Gastrocnemius medialis (tissue), 4 donors: ENCODE data around the gene COA8. TPM values are rescaled to one million over a fixed set of nuclear protein-coding genes. Genes with fewer than 3 reads are reported as not detected.
"Not testable (repeated sequence)": the region's sequence is repeated elsewhere in the genome, so short reads cannot be mapped to it uniquely, and the experiment has no call there.

Source experiments
- ATAC-seq, 2 donors: fragments of 150-250 bp; one replicate each; pipeline ENCODE4 v1.9.1; 2016
- DNase-seq, 2 donors: peaks; one replicate each; pipeline ENCODE4 v3.0.0-alpha.2; 2019
- H3K27ac ChIP-seq, 4 donors: fragments of 200-600 bp; sonication (generic); 1 replicate in 1 of 4; 2 replicates in 3 of 4; pipeline ENCODE4 v1.5.1; 2016 to 2018; ENCODE audit warnings: mild to moderate bottlenecking in 2 of 4, moderate library complexity in 1 of 4
- H3K27me3 ChIP-seq, 3 donors: fragments of 200-600 bp; sonication (generic) in 2 of 3; 1 replicate in 1 of 3; 2 replicates in 2 of 3; pipeline versions ENCODE4 v1.5.1 to v1.6.0; 2016 to 2019; ENCODE audit warnings: mild to moderate bottlenecking in 1 of 3, moderate library complexity in 1 of 3
- H3K36me3 ChIP-seq, 2 donors: fragments of 200-600 bp; sonication (generic) in 1 of 2; one replicate each; pipeline ENCODE4 v1.5.1; 2017 to 2018
- H3K4me1 ChIP-seq, 2 donors: fragments of 200-600 bp; sonication (generic) in 1 of 2; one replicate each; pipeline ENCODE4 v1.5.1; 2016 to 2017; ENCODE audit warnings: mild to moderate bottlenecking in 2 of 2
- H3K4me3 ChIP-seq, 4 donors: fragments of 200-600 bp; sonication (generic) in 3 of 4; 1 replicate in 1 of 4; 2 replicates in 3 of 4; pipeline ENCODE4 v1.5.1; 2016 to 2019; ENCODE audit warnings: mild to moderate bottlenecking in 2 of 4
- H3K9me3 ChIP-seq, 3 donors: fragments of 200-600 bp; sonication (generic) in 2 of 3; 1 replicate in 1 of 3; 2 replicates in 2 of 3; pipeline ENCODE4 v1.5.1; 2016 to 2019
- CTCF ChIP-seq, 5 experiments: fragments of 450-650 bp in 3 of 5; fragments of 200-600 bp in 2 of 5; sonication (generic) in 2 of 5; IDR thresholded peaks in 4 of 5; conservative IDR thresholded peaks in 1 of 5; 1 replicate in 4 of 5; 2 replicates in 1 of 5; pipeline ENCODE4 v1.5.1; 2016 to 2019; ENCODE audit warnings: antibody characterized with exemption in 5 of 5, mild to moderate bottlenecking in 3 of 5, moderate library complexity in 3 of 5
- POLR2A ChIP-seq, 2 donors: fragments of 450-650 bp; IDR thresholded peaks; one replicate each; pipeline ENCODE4 v1.6.1; 2017; ENCODE audit warnings: antibody characterized with exemption in 2 of 2, mild to moderate bottlenecking in 2 of 2, moderate library complexity in 2 of 2
- in situ Hi-C, 4 donors: fragments of 200-750 bp; cut with MboI; loops; one replicate each; pipeline versions ENCODE4 v1.15.0 to v1.8.0; 2017; ENCODE audit warnings: low sequenced_read_pairs in 4 of 4
- intact Hi-C: fragments of 100-400 bp; cut with DNase I; formaldehyde crosslinking; loops from one replicate; pipeline ENCODE4 v1.15.1; 2023; ENCODE audit warnings: low total_unique reads
- total RNA-seq, 4 donors: library from RNA; depleted of rRNA; stranded (reverse); fragments of >200 nt; gene quantifications; one replicate each; pipeline versions ENCODE4 v1.1.0 to v1.2.3, GENCODE V29; 2016

COA8 gene
- total RNA-seq, 4 donors from 2014 or later: 56.7 to 111 (median 71.7) TPM

DNA sequence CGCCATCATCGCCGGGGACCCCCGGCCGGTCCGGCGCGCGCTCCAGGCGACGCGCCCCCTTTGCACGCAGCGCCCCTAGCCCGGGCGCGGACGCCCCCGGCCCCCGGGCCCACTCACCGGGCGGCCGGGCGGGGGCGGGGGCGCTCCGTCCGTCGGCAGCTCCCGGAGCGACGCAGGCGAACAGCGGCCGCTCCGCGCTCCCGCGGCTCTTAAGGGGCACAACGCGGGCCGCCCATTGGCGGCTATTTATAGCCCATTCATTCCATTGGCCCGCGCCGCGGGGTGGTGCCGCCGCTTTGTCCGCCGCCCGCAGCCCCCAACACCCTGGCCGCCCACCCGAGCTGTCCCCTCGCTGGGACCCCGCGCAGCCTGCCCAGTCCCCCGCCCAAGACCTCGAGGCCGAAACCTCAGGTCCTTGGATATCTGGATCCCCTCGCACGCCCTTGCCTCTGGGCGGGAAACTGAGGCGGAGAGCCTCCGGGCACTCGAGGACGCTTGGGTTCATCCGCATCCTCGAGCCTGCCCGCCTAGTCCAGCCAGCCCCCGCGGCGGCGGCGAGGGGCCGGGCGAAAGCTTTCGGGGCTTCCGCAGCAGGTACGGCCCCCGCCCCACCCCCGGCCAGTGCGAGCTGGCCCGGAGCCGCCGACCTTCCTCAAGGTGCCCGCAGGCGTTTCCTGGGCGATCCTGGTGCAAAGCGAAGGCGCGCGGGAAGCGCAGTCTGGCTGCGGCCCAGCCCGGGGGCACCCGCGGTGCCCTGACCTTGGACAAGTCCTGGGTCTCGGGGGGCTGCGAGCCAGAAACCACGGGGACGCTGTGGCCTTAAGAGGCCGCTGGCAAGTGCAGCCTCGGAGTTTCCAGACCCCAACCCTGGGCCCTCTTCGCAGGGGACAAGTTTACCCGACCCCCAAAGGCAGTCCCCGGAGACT, 39.8 kb upstream of the COA8 start, which contains the start of gene CKB:
Gene CKB (minus strand): TSS at position 182 of the 926 bp plus-strand sequence. CDS start 337 bp downstream, outside the sequence.
- Histone ChIP-seq H3K4me1 (peaks cover 15 to 21% of the 10 kb centered on the region in 2 donors), H3K27me3 (peaks cover 0 to 23% (median 7%) of the 10 kb centered on the region in 3 donors), H3K9me3 (no peaks in the 10 kb centered on the region), H3K27ac (peak within 1 kb of the TSS; percentile 18 to 66 (median 38)), H3K4me3 (peak within 1 kb of the TSS; percentile 50 to 68 (median 56)), H3K36me3 (no peaks in the 10 kb centered on the region)
- intact Hi-C loops: no loop called here
- ATAC-seq: peak; percentile 33 to 38
- in situ Hi-C loops: no loop called here
- no peak for TF ChIP-seq CTCF (IDR thresholded peaks at IDR 0.05 in 4 of 5, conservative IDR thresholded peaks at IDR 0.05 in 1 of 5)
- TF ChIP-seq POLR2A (IDR thresholded peaks at IDR 0.05): peak; percentile 74 to 79
- peak in 1 of 2 donors; percentile 66 for DNase-seq

DNA sequence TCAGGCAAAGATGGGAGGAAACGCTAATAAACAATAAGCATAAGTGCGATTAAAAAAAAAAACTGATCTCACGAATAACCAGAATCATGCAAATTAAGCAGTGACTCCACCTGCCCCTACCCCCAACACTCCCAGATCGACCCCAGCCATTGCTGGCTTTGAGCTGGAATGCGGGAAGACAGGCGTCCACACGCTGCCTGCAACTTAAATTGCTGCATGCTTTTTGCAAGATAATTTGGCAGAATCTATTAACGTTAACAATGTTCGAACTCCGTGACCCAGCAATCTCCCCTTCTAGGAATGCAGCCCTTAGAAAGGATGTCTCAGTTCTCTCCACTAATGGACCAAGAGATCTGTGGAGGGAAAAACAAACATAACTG, 39.2 kb upstream of the COA8 start:
- in situ Hi-C loops: no loop called here
- H3K36me3 ChIP-seq: no peaks in the 10 kb centered on the region
- H3K9me3 ChIP-seq: no peaks in the 10 kb centered on the region
- H3K27ac ChIP-seq: no peak overlapping the region
- DNase-seq: no peak
- intact Hi-C loops: no loop called here
- no peak for TF ChIP-seq POLR2A (IDR thresholded peaks at IDR 0.05)
- no peak for TF ChIP-seq CTCF (IDR thresholded peaks at IDR 0.05 in 4 of 5, conservative IDR thresholded peaks at IDR 0.05 in 1 of 5)
- peaks cover 18 to 22% of the 10 kb centered on the region in 2 donors for H3K4me1 ChIP-seq
- peaks cover 0 to 23% (median 7%) of the 10 kb centered on the region in 3 donors for H3K27me3 ChIP-seq
- ATAC-seq: no peak
- H3K4me3 ChIP-seq: no peak overlapping the region

DNA sequence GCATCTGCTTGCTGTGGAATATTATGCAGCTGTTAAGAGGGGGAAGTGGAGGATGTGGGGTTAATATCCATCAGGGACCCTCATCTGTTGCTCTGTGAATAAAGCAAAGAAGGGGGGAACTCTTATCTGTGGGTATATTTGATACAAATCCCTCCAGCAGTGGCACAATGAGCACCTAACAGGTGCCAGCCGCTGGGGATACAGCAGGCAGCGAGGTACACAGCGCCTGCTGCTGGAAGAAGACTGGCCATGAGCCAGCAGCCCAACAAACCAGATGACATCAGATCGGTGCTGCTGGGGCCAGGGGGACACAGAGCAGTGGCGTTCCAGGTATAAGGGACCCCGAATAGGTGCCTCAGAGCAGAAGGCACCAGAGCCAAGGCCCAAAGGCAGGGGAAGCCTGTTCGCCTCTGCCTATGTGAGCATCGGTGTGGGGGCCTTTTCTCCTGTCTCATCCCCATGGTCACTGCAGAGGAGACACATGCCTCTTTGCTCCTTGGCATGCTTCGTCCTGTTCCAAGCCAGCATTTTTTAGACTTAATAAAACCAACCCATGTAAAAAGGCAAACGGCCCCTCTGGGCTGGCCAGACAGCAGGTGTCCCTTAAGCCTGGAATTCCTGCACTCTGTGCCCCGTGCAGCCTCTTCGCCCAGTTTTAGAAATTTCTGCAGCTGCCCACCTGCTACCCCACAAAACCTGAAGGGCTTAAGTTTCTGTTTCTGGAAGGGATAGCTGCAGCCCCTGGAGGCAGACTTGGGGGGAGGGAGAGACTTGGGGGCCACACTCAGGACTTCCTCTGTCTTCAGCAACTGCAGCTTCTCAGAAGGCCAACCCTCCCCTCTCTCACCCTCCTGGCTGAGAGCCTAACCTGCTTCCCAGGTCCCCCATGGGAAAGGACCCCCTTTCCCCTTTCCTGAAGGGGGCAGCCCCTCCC, 38.5 kb upstream of the COA8 start:
- intact Hi-C loops (no loop called here), in situ Hi-C loops (no loop called here)
- Histone ChIP-seq H3K4me1 (peaks cover 18 to 24% of the 10 kb centered on the region in 2 donors), H3K4me3 (no peak overlapping the region), H3K9me3 (no peaks in the 10 kb centered on the region), H3K36me3 (no peaks in the 10 kb centered on the region), H3K27me3 (peaks cover 0 to 23% (median 7%) of the 10 kb centered on the region in 3 donors), H3K27ac (no peak overlapping the region)
- TF ChIP-seq POLR2A (IDR thresholded peaks at IDR 0.05) (no peak), CTCF (IDR thresholded peaks at IDR 0.05 in 4 of 5, conservative IDR thresholded peaks at IDR 0.05 in 1 of 5) (no peak)
- ATAC-seq (no peak), DNase-seq (no peak)

- H3K9me3 ChIP-seq, DNase-seq, H3K36me3 ChIP-seq, in situ Hi-C loops, intact Hi-C loops, H3K27ac ChIP-seq, H3K4me3 ChIP-seq, ATAC-seq: not testable (repeated sequence)
- Histone ChIP-seq H3K27me3 (peaks cover 0 to 22% (median 5%) of the 10 kb centered on the region in 3 donors), H3K4me1 (peaks cover 28 to 37% of the 10 kb centered on the region in 2 donors)
These were observed 37.1 kb upstream of the COA8 start for GRCh38 chr14:103525430-103526246.
